Spleen (tissue), 11 donors: Measurements from ENCODE around the gene LDLRAD4. TPM values are rescaled to one million over a fixed set of nuclear protein-coding genes. Genes with fewer than 3 reads are reported as not detected.

Experiments used
- DNase-seq: peaks from one replicate; pipeline ENCODE4 v3.0.0-alpha.2; 2020
- H3K27ac ChIP-seq, 8 donors: fragments of 200-600 bp; sonication (generic) in 7 of 8; 1 replicate in 4 of 8; 2 replicates in 4 of 8; pipeline versions ENCODE4 v1.5.0 to v1.8.0; 2016 to 2021; ENCODE audit warnings: inconsistent platforms in 4 of 8, mild to moderate bottlenecking in 4 of 8, moderate library complexity in 1 of 8
- H3K27me3 ChIP-seq, 7 donors: fragments of 200-600 bp; sonication (generic) in 6 of 7; replicated peaks in 1 of 7; 1 replicate in 4 of 7; 2 replicates in 3 of 7; pipeline versions ENCODE4 v1.5.0 to v1.8.0; 2016 to 2021; ENCODE audit warnings: inconsistent platforms in 3 of 7, mild to moderate bottlenecking in 1 of 7
- H3K36me3 ChIP-seq, 6 donors: fragments of 200-600 bp; sonication (generic) in 5 of 6; 1 replicate in 4 of 6; 2 replicates in 2 of 6; pipeline versions ENCODE4 v1.5.0 to v1.8.0; 2016 to 2021; ENCODE audit warnings: inconsistent platforms in 2 of 6
- H3K4me1 ChIP-seq, 6 donors: fragments of 200-600 bp; sonication (generic) in 5 of 6; 1 replicate in 3 of 6; 2 replicates in 3 of 6; pipeline versions ENCODE4 v1.5.0 to v1.8.0; 2016 to 2021; ENCODE audit warnings: inconsistent platforms in 3 of 6
- H3K4me3 ChIP-seq, 8 donors: fragments of 200-600 bp; sonication (generic) in 7 of 8; 1 replicate in 4 of 8; 2 replicates in 4 of 8; pipeline versions ENCODE4 v1.5.0 to v1.8.0; 2016 to 2021; ENCODE audit warnings: inconsistent platforms in 4 of 8, mild to moderate bottlenecking in 4 of 8, moderate library complexity in 2 of 8
- H3K9me3 ChIP-seq, 8 donors: fragments of 200-600 bp; sonication (generic) in 7 of 8; 1 replicate in 4 of 8; 2 replicates in 4 of 8; pipeline versions ENCODE4 v1.5.0 to v1.8.0; 2016 to 2021; ENCODE audit warnings: inconsistent platforms in 4 of 8
- CTCF ChIP-seq, 11 experiments: fragments of 200-600 bp in 7 of 11; fragments of 450-650 bp in 4 of 11; sonication (generic) in 4 of 11; IDR thresholded peaks in 8 of 11; conservative IDR thresholded peaks in 3 of 11; 1 replicate in 7 of 11; 2 replicates in 4 of 11; pipeline versions ENCODE4 v1.4.0 to v1.8.0; 2016 to 2021; ENCODE audit warnings: antibody characterized with exemption in 11 of 11, inconsistent platforms in 4 of 11, mild to moderate bottlenecking in 1 of 11
- POLR2A ChIP-seq, 3 donors: fragments of 450-650 bp; IDR thresholded peaks; one replicate each; pipeline ENCODE4 v1.5.1; 2017; ENCODE audit warnings: antibody characterized with exemption in 3 of 3, mild to moderate bottlenecking in 1 of 3
- POLR2AphosphoS5 ChIP-seq, 3 donors: sonication (generic); formaldehyde crosslinking; IDR thresholded peaks; one replicate each; pipeline ENCODE4 v1.5.1; 2017; ENCODE audit warnings: antibody characterized with exemption in 3 of 3
- WGBS, 5 donors: extraction: QIAGEN DNeasy Blood & Tissue Kit in 3 of 5; methylation state at CpG; one replicate each; pipeline versions ENCODE4 v1.1.5 to v1.1.7; 2013 to 2018; 5-methylcytosine and 5-hydroxymethylcytosine counted together
- intact Hi-C: fragments of 100-400 bp; cut with DNase I; formaldehyde crosslinking; loops from one replicate; pipeline ENCODE4 v1.15.0; 2023; ENCODE audit warnings: low total_unique reads
- polyA plus RNA-seq, 3 donors: library from polyadenylated mRNA; stranded (reverse); fragments of 200-250 nt; gene quantifications; one replicate each; pipeline ENCODE4 v1.2.1, GENCODE V29; 2013
- total RNA-seq, 7 donors: library from RNA; depleted of rRNA in 3 of 7; stranded (reverse); fragments of >200 nt in 3 of 7; fragmentation: NEBNext Ultra II Directional in 4 of 7; extraction: Animal tissue kit (Norgen Biotek cat#: 25700) in 4 of 7; gene quantifications; one replicate each; pipeline versions ENCODE4 v1.1.0 to v1.2.1, GENCODE V29; 2016 to 2021
- donor health status: healthy with polysubstance abuse.
- donor health status: DM: no; HTN: no; CAD: no; lungs with moderate emphysema.
- donor health status: DM: no; HTN: no; CAD: no.
- donor health status: Bipolar disorder and iron deficiency.
- donor health status: healthy.
- donor health status: DM: no; HTN: no; CAD: no.
- donor health status: DM: yes; HTN: yes; CAD: no.

Gene LDLRAD4
- total and polyA plus RNA-seq, 10 donors, result 4.5 to 80.8 (median 46.4) TPM

DNA sequence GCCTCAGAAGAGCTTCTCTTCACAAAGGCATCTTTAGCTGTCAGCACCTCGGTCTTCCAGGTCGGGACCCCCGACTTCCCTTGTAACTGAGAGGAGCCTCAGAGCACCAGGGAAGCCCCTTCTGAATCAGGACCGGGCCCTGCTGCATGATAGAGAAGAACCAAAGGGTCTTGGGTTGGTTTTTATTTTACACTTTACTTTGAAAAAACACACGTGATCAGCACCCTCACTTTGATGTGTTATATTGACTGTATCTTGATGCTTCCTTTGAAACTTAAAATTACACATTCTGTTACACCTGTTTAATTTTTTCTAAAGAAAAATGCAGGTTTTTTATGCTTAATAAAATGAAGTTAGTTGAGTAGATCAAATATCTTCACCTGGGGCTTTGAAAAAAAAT lies 305.5 kb downstream of the LDLRAD4 start:
- H3K4me3 ChIP-seq, result no peak overlapping the region
- H3K36me3 ChIP-seq, result peaks cover 0 to 42% (median 0%) of the 10 kb centered on the region in 6 donors
- DNase-seq, result no peak
- peaks cover 0 to 8% (median 0%) of the 10 kb centered on the region in 6 donors for H3K4me1 ChIP-seq
- no peak overlapping the region for H3K27ac ChIP-seq
- TF ChIP-seq POLR2A (IDR thresholded peaks at IDR 0.05) (no peak), CTCF (IDR thresholded peaks at IDR 0.05 in 8 of 11, conservative IDR thresholded peaks at IDR 0.05 in 3 of 11) (no peak), POLR2AphosphoS5 (IDR thresholded peaks at IDR 0.05) (no peak)
- intact Hi-C loops, result no loop called here
- 84 to 93% (median 88%) methylated on average over 5 of the region's 5 CpGs for WGBS, 5 donors
- H3K27me3 ChIP-seq, result no peaks in the 10 kb centered on the region
- H3K9me3 ChIP-seq, result no peaks in the 10 kb centered on the region

GRCh38 chr18:13524811-13525210 lies 306.3 kb downstream of the LDLRAD4 start:
- intact Hi-C loops, result no loop called here
- peaks cover 0 to 13% (median 0%) of the 10 kb centered on the region in 6 donors for H3K4me1 ChIP-seq
- H3K36me3 ChIP-seq, result peaks cover 0 to 39% (median 0%) of the 10 kb centered on the region in 6 donors
- TF ChIP-seq POLR2AphosphoS5 (IDR thresholded peaks at IDR 0.05) (no peak), POLR2A (IDR thresholded peaks at IDR 0.05) (no peak), CTCF (IDR thresholded peaks at IDR 0.05 in 8 of 11, conservative IDR thresholded peaks at IDR 0.05 in 3 of 11) (no peak)
- DNase-seq, result no peak
- H3K4me3 ChIP-seq, result no peak overlapping the region
- no peaks in the 10 kb centered on the region for H3K27me3 ChIP-seq
- 80 to 87% (median 85%) methylated on average over 11 of the region's 11 CpGs for WGBS, 5 donors
- no peak overlapping the region for H3K27ac ChIP-seq
- no peaks in the 10 kb centered on the region for H3K9me3 ChIP-seq

DNA sequence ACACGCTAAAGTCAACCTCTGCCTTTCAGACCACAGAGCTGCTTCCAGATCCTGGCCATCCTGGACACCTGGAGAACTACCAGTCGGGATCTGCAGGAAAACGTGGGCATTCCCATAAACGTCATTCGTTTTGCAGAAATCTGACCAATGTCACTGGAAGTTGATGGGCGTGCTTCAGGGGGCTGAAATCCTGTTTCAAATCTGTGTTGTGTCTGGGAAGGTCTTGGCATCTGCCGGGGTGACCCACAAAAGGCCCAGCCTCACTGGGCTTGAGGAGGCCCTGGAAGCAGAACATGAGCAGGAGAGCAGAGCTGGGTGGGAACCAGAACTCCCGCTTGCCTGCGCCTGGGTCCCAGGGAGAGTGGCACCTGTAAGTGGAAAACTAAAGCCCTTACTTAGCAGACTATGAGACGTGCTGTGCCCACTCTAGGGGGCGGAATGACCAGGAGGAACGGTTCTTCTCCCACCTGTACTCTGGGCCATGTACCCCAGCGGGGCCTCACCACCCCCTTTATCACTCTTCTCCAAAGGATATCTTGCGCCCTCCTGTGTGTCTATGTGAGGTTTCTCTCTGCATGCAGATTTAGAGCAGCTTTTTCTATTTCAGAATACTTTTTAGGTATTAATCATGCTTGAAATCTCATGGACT lies 306.9 kb downstream of the LDLRAD4 start:
- DNase-seq, result no peak
- WGBS, 5 donors, result 90 to 95% (median 92%) methylated on average over 12 to 14 of the region's 14 CpGs

More for the DNA sequence above, 306.9 kb downstream of the LDLRAD4 start:
- Histone ChIP-seq H3K4me1 (peaks cover 0 to 13% (median 2%) of the 10 kb centered on the region in 6 donors), H3K27ac (no peak overlapping the region), H3K27me3 (no peaks in the 10 kb centered on the region), H3K9me3 (no peaks in the 10 kb centered on the region), H3K4me3 (no peak overlapping the region), H3K36me3 (peaks cover 0 to 39% (median 0%) of the 10 kb centered on the region in 6 donors)
- intact Hi-C loops, result no loop called here
- TF ChIP-seq POLR2AphosphoS5 (IDR thresholded peaks at IDR 0.05) (no peak), CTCF (IDR thresholded peaks at IDR 0.05 in 8 of 11, conservative IDR thresholded peaks at IDR 0.05 in 3 of 11) (no peak), POLR2A (IDR thresholded peaks at IDR 0.05) (no peak)
